Progenitor cell of endocrine pancreas (in vitro differentiated cells): Measurements from ENCODE around the gene RIC8A. TPM values are rescaled to one million over a fixed set of nuclear protein-coding genes. Genes with fewer than 3 reads are reported as not detected.
"Not testable (repeated sequence)": the region's sequence is repeated elsewhere in the genome, so short reads cannot be mapped to it uniquely, and the experiment has no call there.

Experiments used
- DNase-seq: peaks from one replicate; pipeline ENCODE4 v3.0.0; 2021; ENCODE audit warnings: low spot score; ENCODE audit not compliant: unreplicated experiment
- H3K27ac Mint-ChIP-seq: 2 replicates; pipeline ENCODE4 v1.8.0; 2021; ENCODE audit warnings: mild to moderate bottlenecking, moderate library complexity, mixed read lengths
- H3K27me3 Mint-ChIP-seq: 2 replicates; pipeline ENCODE4 v1.8.0; 2021; ENCODE audit warnings: mixed read lengths
- H3K36me3 Mint-ChIP-seq: 2 replicates; pipeline ENCODE4 v1.8.0; 2022; ENCODE audit warnings: mixed read lengths; ENCODE audit not compliant: insufficient read depth
- H3K4me1 Mint-ChIP-seq: 2 replicates; pipeline ENCODE4 v1.8.0; 2021; ENCODE audit warnings: low read depth, mixed read lengths
- H3K4me3 Mint-ChIP-seq: 2 replicates; pipeline ENCODE4 v1.8.0; 2021; ENCODE audit warnings: low read depth, mild to moderate bottlenecking, moderate library complexity, mixed read lengths
- H3K9me3 Mint-ChIP-seq: 2 replicates; pipeline ENCODE4 v1.8.0; 2021; ENCODE audit warnings: low read depth, mixed read lengths
- CTCF ChIP-seq: fragments of 200-600 bp; sonication (generic); IDR thresholded peaks from one replicate; pipeline ENCODE4 v1.5.0; 2021; ENCODE audit warnings: antibody characterized with exemption, mild to moderate bottlenecking; ENCODE audit not compliant: unreplicated experiment
- total RNA-seq: library from RNA; stranded (reverse); gene quantifications from 2 replicates; pipeline ENCODE4 v1.2.1, GENCODE V29; 2021

RIC8A gene
- total RNA-seq, 1 donor from 2014 or later = 88.0 TPM

GRCh38 chr11:214083-214482, 6.6 kb downstream of the RIC8A start:
- Mint-ChIP-seq H3K27ac (no peak overlapping the region), H3K27me3 (no peaks in the 10 kb centered on the region), H3K4me3 (no peak overlapping the region), H3K4me1 (peaks cover 6% of the 10 kb centered on the region), H3K9me3 (no peaks in the 10 kb centered on the region), H3K36me3 (peaks cover 7% of the 10 kb centered on the region)
- DNase-seq = no peak
- TF ChIP-seq CTCF = no peak

GRCh38 chr11:215581-216037, 8.1 kb downstream of the RIC8A start:
- H3K4me3 Mint-ChIP-seq = no peak overlapping the region
- H3K9me3 Mint-ChIP-seq = no peaks in the 10 kb centered on the region
- peak overlapping the region; percentile 77 for H3K27ac Mint-ChIP-seq
- peaks cover 1% of the 10 kb centered on the region for H3K4me1 Mint-ChIP-seq
- no peak for DNase-seq
- H3K27me3 Mint-ChIP-seq = no peaks in the 10 kb centered on the region
- no peak for TF ChIP-seq CTCF
- peaks cover 9% of the 10 kb centered on the region for H3K36me3 Mint-ChIP-seq

- no peak for TF ChIP-seq CTCF
- no peak overlapping the region for H3K4me3 Mint-ChIP-seq
- H3K27me3 Mint-ChIP-seq = no peaks in the 10 kb centered on the region
- H3K4me1 Mint-ChIP-seq = peaks cover 1% of the 10 kb centered on the region
- peaks cover 9% of the 10 kb centered on the region for H3K36me3 Mint-ChIP-seq
- H3K9me3 Mint-ChIP-seq = no peaks in the 10 kb centered on the region
- DNase-seq = no peak
- peak overlapping the region; percentile 77 for H3K27ac Mint-ChIP-seq
Observed at GRCh38 chr11:216081-216974, 8.8 kb downstream of the RIC8A start.

- no peak for TF ChIP-seq CTCF
- Mint-ChIP-seq H3K27ac (no peak overlapping the region), H3K4me3 (no peak overlapping the region), H3K4me1 (peaks cover 1% of the 10 kb centered on the region), H3K9me3 (no peaks in the 10 kb centered on the region), H3K27me3 (no peaks in the 10 kb centered on the region), H3K36me3 (peaks cover 9% of the 10 kb centered on the region)
- no peak for DNase-seq
Observed at GRCh38 chr11:217704-218103, 10.2 kb downstream of the RIC8A start.

GRCh38 chr11:218815-219593, 11.5 kb downstream of the RIC8A start:
- Mint-ChIP-seq H3K27ac (peak overlapping the region; percentile 50), H3K27me3 (no peaks in the 10 kb centered on the region), H3K36me3 (peaks cover 5% of the 10 kb centered on the region), H3K4me1 (peaks cover 1% of the 10 kb centered on the region), H3K4me3 (no peak overlapping the region), H3K9me3 (no peaks in the 10 kb centered on the region)
- DNase-seq = no peak
- TF ChIP-seq CTCF = no peak

- not testable (repeated sequence) for H3K4me1 Mint-ChIP-seq, H3K4me3 Mint-ChIP-seq, DNase-seq, H3K9me3 Mint-ChIP-seq, H3K27ac Mint-ChIP-seq, H3K27me3 Mint-ChIP-seq, H3K36me3 Mint-ChIP-seq
Observed at GRCh38 chr11:220641-221215, 13.2 kb downstream of the RIC8A start.
